Measurements from ENCODE around the gene USP3.

Gene USP3

DNA sequence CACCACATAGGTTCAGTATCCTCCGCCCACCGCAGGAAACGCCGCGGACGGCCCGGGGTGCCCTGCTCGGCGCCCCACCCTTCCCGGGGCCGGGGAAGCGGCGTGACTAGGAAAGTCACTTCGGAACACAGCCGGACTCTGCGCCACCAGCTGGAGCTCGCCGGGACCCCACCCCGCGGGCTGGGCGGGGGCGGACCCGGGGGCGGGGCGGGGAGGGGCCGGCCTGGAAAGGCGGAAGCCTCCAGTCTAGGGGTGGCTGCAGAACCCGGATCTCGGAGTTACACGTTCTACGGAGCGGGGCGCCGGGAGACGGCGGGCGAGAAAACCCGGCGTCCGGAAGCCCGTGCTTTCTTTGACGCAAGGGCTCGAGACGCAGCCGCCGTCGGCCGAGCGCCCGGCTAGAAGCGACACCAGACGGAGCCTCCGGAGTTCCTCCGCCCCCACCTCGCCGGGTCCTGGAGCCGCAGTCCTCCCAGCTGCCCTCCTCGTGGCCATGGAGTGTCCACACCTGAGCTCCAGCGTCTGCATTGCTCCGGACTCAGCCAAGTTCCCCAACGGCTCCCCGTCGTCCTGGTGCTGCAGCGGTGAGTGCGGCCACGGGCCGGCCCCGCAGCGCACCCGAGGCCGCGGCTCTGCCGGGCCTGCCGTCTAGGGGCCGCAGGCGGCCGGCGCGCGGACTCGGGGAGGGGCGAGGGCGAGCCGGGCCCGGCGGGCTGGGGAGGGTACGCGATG, at the start of gene USP3:
Gene USP3 (plus strand): TSS at position 347 of the 732 bp plus-strand sequence. CDS start 147 bp downstream, at position 494.
- DNase-seq (ENCODE audit: low read depth in 2 of 2): peak; percentile 89

GRCh38 chr15:63456258-63456657, 48.1 kb upstream of the USP3 start:
- DNase-seq (ENCODE audit: low read depth in 2 of 2): no peak

DNA sequence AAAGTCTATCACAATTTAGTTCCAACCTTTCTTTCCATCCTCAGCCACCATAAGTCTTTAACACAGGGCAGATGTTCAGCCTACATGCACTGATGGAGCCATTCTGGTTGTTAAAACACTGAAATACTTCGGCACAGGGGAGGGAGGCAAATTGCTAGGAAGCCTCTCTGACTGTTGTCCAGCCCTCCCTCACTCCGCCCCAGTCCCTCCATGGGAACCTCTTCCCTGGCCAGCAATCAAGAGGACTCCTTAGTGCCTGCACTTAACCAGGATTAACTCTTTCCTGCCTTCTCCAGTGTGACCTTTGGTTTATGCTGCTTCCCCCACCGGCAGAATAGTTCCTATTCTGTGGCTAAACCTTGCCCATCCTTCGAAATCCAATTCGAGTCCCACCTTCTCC, 47.0 kb upstream of the USP3 start:
- no peak for DNase-seq (ENCODE audit: low read depth in 2 of 2)

DNA sequence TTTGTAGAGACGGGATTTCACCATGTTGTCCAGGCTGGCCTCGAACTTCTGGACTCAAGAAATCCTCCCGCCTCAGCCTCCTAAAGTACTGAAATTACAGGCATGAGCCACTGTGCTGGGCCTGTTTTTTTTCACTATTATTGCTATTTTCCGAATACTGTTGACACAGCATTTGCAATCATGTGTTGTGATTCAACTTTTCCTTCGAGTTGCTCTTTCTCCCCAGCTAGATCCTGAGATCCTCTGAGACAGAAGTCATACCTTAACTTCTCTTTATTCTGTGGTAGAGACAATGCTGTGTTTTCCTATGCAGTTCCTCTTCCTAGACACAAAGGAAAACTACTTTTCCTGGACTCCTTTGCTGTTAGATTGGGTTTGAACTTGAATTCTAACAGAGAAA, 46.4 kb upstream of the USP3 start:
- no peak for DNase-seq (ENCODE audit: low read depth in 2 of 2)

DNA sequence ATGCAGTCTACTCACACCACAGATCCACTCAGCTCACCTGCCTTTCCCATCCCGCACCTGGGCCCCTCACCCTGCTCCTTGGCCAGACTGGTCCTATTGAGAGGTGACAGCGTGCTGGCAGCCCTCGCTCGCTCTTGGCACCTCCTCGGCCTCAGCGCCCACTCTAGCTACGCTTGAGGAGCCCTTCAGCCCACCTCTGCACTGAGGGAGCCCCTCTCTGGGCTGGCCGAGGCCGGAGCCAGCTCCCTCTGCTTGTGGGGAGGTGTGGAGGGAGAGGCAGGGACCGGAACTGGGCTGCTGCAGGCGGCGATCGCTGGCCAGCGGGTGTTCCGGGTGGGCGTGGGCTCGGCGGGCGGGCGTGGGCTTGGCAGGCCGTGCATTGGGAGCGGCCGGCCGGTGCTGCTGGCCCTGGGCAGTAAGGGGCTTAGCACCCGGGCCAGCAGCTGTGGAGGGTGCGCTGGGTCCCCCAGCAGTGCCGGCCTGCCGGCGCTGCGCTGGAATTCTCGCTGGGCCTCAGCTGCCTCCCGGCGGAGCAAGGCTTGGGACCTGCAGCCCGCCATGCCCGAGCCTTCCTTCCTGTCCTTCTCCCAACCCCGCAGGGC, 45.5 kb upstream of the USP3 start:
- no peak for DNase-seq (ENCODE audit: low read depth in 2 of 2)

GRCh38 chr15:63460210-63461155, 43.9 kb upstream of the USP3 start:
- DNase-seq (ENCODE audit: low read depth in 2 of 2): no peak

GRCh38 chr15:63461230-63461985, 43.0 kb upstream of the USP3 start:
- no peak for DNase-seq (ENCODE audit: low read depth in 2 of 2)

- DNase-seq (ENCODE audit: low read depth in 2 of 2): no peak
Observed at GRCh38 chr15:63462088-63462487, 42.3 kb upstream of the USP3 start.

- no peak for DNase-seq (ENCODE audit: low read depth in 2 of 2)
Observed at GRCh38 chr15:63463036-63463435, 41.4 kb upstream of the USP3 start.

DNA sequence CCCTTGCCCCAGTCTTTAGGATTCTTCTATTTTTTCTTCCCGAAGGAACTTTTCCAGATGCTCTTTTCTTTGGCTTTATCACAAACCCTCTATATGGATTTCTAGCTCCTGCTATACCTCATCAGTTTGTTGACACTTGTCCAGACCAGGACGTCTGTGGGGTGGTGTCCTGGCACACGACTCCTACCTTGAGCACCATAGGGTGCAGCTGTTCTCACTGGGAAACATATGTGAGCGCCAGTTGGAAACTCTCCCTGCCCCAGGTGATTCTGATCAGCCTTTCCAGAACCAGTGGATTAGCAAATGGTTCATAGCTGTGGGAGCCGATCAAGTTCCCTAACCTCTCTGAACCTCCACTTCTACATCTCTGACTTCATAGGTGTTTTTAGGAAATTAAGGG, 40.6 kb upstream of the USP3 start:
- DNase-seq (ENCODE audit: low read depth in 2 of 2): no peak

GRCh38 chr15:63465104-63465503, 39.3 kb upstream of the USP3 start:
- DNase-seq (ENCODE audit: low read depth in 2 of 2): no peak

DNA sequence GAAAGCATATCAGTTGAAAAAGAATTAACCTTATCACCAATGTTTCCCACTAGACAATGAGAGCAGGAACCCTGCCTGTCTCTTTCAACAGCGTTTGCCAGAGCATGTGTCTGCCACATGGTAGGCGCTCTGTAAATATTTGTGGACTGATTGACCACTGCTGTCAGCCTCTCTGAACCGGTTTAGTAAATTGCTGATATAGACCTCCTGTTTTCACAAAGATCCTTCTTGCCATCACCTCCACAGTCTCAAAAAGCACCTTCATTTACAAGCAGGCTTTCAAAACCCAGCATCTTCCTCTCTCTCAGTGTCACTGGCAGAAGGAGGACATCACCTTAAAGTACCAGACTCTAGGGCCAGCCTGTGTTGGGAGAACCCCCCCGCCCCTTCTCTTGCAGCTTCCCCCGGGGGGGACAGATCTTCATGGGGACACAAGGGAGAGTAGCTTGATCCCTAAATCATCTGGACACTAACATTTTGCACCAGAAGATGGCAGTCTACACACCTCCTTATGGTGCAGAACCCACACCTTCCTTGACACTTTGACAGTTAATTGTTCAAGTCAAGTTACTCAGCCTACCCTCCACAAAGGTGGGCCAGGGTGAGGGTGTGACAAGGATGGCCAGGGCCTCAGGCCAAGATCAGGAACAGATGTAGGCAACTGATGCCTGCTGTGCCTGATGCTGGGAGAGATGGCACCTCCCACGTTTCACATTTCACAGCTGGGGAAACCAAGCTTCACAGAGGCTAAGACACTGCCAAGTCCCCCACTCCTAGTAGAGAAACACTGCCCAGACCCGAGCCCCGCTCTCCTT, 37.8 kb upstream of the USP3 start:
- DNase-seq (ENCODE audit: low read depth in 2 of 2): no peak

GRCh38 chr15:63469190-63469589, 35.2 kb upstream of the USP3 start:
- peak in 1 of 2 donors; percentile 26 for DNase-seq (ENCODE audit: low read depth in 2 of 2)

DNA sequence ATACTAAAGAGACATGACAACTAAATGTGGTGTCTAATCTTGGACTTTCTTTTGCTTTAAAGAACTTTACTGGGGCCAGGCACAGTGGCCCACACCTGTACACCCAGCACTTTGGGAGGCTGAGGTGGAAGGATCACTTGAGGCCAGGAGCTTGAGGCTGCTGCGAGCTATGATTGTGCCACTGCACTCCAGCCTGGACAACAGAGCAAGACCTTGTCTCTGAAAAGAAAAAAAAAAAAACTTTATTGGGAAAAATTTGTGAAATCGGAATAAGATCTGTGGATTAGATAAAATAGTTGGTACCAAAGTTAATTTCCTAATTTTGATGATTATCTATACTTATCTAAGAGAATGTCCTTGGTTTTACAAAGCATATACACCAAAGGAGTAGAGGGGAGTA, 34.4 kb upstream of the USP3 start:
- no peak for DNase-seq (ENCODE audit: low read depth in 2 of 2)

DNA sequence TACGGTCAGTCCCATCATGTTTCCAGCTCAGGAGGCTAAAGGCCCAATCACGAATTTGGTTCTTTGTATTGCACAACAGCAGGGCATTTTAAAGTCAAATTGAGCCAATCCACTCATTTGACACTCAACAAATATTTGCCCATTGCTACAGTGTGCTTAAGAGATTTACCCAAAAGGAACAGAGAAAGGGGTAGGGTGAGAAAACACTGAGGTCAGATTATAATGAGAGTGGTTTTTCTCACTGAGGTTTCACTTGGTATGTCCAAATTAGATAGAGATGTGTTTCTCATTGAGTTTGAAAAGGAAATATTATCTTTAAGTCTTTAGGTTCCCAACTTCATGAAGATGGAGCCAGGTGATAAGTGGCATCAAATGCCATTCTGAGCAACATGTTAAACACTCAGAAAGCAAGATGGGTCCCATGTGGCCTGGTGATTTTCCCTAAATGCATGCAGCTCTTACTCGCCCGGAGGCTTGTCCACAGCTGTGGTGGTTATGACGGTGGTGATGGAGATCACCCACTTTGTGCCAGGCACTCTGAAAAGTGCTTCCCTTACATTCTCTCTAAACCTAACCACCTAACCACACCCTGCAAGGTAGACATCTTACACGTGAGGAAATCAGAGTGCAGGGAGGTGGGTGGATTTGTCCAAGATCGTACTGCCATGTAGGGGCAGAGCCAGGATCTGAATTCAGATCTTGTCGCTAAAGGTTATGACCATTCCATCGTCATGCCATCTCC, 31.2 kb upstream of the USP3 start:
- no peak for DNase-seq (ENCODE audit: low read depth in 2 of 2)

GRCh38 chr15:63473749-63473998, 30.7 kb upstream of the USP3 start:
- no peak for DNase-seq (ENCODE audit: low read depth in 2 of 2)

- DNase-seq (ENCODE audit: low read depth in 2 of 2): peak in 1 of 2 donors; percentile 42
Observed at GRCh38 chr15:63473999-63474809, 30.2 kb upstream of the USP3 start.

DNA sequence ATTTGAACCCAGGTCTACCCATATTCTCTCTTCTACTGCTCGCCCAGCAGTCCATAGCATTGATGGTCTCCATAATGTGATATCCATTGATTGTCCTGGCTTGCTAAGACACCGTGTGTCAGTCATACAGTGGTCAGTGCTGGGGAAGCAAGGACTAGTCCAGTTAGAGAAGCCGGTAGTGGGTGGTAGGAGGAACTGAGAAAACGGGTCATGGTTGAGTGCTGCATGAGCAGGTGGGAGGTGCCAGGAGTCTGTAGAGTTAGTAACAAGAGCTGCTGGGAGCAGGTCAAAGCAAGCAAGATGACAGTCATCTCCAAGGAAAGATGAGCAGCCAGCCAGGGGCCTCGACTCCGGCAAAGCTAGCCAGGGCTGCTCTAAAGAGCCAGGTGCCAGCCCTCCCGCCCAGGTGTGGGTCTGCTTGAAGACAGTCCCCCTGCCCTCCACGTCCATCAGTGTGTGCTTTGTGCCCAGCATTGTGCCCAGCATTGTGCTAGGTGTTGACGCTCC, 29.5 kb upstream of the USP3 start:
- DNase-seq (ENCODE audit: low read depth in 2 of 2): no peak

DNA sequence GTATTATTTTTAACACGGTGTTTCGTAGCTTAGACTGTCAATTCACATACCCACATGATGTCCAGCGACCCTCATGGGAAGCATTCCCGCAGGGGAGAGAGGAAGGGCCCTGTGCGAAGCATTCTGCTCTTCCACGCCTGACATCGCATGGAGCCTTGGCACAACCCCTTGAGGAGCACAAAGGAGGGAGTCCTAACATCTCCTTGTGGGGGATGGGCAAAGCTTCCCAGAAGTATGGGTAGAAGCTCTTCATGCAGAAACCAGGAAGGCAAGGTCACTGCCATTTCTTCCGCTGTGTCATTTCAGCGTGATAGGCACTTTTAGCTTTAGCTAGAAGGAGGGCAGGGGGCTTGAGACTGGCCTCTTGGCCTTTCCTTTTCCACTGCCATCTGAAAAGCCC, 28.7 kb upstream of the USP3 start:
- no peak for DNase-seq (ENCODE audit: low read depth in 2 of 2)
